GM23338 (cell line): ENCODE data around the gene PDE10A. TPM values are rescaled to one million over a fixed set of nuclear protein-coding genes. Genes with fewer than 3 reads are reported as not detected.

Experiments used
- ATAC-seq: fragments of 200-7000 bp; cut with Tn5 transposase; 3 replicates; pipeline ENCODE4 v1.9.1; 2020
- DNase-seq: peaks from one replicate; pipeline ENCODE4 v3.0.0-alpha.2; 2015; ENCODE audit warnings: low spot score
- H2AFZ ChIP-seq: fragments of 200-600 bp; sonication (generic); 2 replicates; pipeline ENCODE4 v1.8.0; 2016; ENCODE audit warnings: antibody characterized with exemption, mild to moderate bottlenecking, moderate library complexity
- H3F3A ChIP-seq: fragments of 200-600 bp; sonication (generic); replicated peaks from 2 replicates; pipeline ENCODE4 v1.8.0; 2017; ENCODE audit warnings: antibody characterized with exemption, mixed run types, low read depth
- H3K27ac ChIP-seq: fragments of 200-600 bp; sonication (generic); 2 replicates; pipeline ENCODE4 v1.6.1; 2016; ENCODE audit warnings: low read depth
- H3K27me3 ChIP-seq: fragments of 200-600 bp; sonication (generic); 2 replicates; pipeline ENCODE4 v1.8.0; 2016; ENCODE audit warnings: mild to moderate bottlenecking, mixed run types, moderate library complexity; ENCODE audit not compliant: insufficient read depth
- H3K36me3 ChIP-seq: fragments of 200-600 bp; sonication (generic); 2 replicates; pipeline ENCODE4 v1.8.0; 2016; ENCODE audit warnings: mild to moderate bottlenecking; ENCODE audit not compliant: insufficient read depth
- H3K4me1 ChIP-seq: fragments of 200-600 bp; sonication (generic); 2 replicates; pipeline ENCODE4 v1.8.0; 2016; ENCODE audit warnings: mild to moderate bottlenecking, moderate library complexity; ENCODE audit not compliant: insufficient read depth
- H3K4me2 ChIP-seq: fragments of 200-600 bp; sonication (generic); 2 replicates; pipeline ENCODE4 v1.7.1; 2017; ENCODE audit warnings: mixed run types
- H3K4me3 ChIP-seq: fragments of 200-600 bp; sonication (generic); 2 replicates; pipeline ENCODE4 v1.6.1; 2016; ENCODE audit warnings: mixed run types
- H3K79me2 ChIP-seq: fragments of 200-600 bp; sonication (generic); replicated peaks from 2 replicates; pipeline ENCODE4 v1.8.0; 2017; ENCODE audit warnings: mild to moderate bottlenecking; ENCODE audit not compliant: insufficient read depth
- H3K9me2 ChIP-seq: fragments of 200-600 bp; sonication (generic); 2 replicates; pipeline ENCODE4 v1.8.0; 2017; ENCODE audit not compliant: insufficient read depth
- H4K20me1 ChIP-seq: fragments of 200-600 bp; sonication (generic); replicated peaks from 2 replicates; pipeline ENCODE4 v1.8.0; 2017; ENCODE audit warnings: mild to moderate bottlenecking; ENCODE audit not compliant: insufficient read depth
- H3K27ac Mint-ChIP-seq: 2 replicates; pipeline ENCODE4 v1.8.0; 2020; ENCODE audit warnings: inconsistent platforms, mild to moderate bottlenecking, moderate library complexity, mixed read lengths
- H3K27me3 Mint-ChIP-seq: 3 replicates; pipeline ENCODE4 v1.8.0; 2022; ENCODE audit warnings: low read depth, mild to moderate bottlenecking, moderate library complexity, mixed read lengths, inconsistent platforms; ENCODE audit not compliant: insufficient read depth, poor library complexity
- H3K36me3 Mint-ChIP-seq: 3 replicates; pipeline ENCODE4 v1.8.0; 2021; ENCODE audit warnings: low read depth, mild to moderate bottlenecking, inconsistent platforms, moderate library complexity, mixed read lengths
- H3K4me1 Mint-ChIP-seq: 3 replicates; pipeline ENCODE4 v1.8.0; 2020; ENCODE audit warnings: mild to moderate bottlenecking, inconsistent platforms, mixed read lengths
- H3K4me3 Mint-ChIP-seq: 3 replicates; pipeline ENCODE4 v1.8.0; 2021; ENCODE audit warnings: moderate library complexity, mild to moderate bottlenecking, inconsistent platforms, mixed read lengths
- H3K9me3 Mint-ChIP-seq: 3 replicates; pipeline ENCODE4 v1.8.0; 2020; ENCODE audit warnings: moderate library complexity, mild to moderate bottlenecking, inconsistent platforms, mixed read lengths
- CREB1 ChIP-seq: fragments of 250-450 bp; sonication (Bioruptor Pico); IDR thresholded peaks from 2 replicates; pipeline ENCODE4 v1.5.0; 2020; ENCODE audit warnings: low read depth, mild to moderate bottlenecking, moderate library complexity
- CTCF ChIP-seq, 2 experiments: fragments of 200-600 bp in 1 of 2; sonication (generic) in 1 of 2; conservative IDR thresholded peaks; 2 replicates each; pipeline versions ENCODE4 v1.5.1 to v1.6.1; 2016 to 2017; ENCODE audit warnings: antibody characterized with exemption in 2 of 2, low read depth in 2 of 2, mild to moderate bottlenecking in 2 of 2, moderate library complexity in 1 of 2
- ETS1 ChIP-seq: IDR thresholded peaks from 2 replicates; pipeline ENCODE4 v1.6.1; 2016; ENCODE audit warnings: antibody characterized with exemption
- EZH2 ChIP-seq: fragments of 200-600 bp; sonication (generic); IDR thresholded peaks from one replicate; pipeline ENCODE4 v1.8.0; 2017; ENCODE audit warnings: antibody characterized with exemption, mild to moderate bottlenecking, low read depth; ENCODE audit not compliant: unreplicated experiment
- EZH2phosphoT487 ChIP-seq: fragments of 200-600 bp; sonication (generic); IDR thresholded peaks from one replicate; pipeline ENCODE4 v1.8.1; 2018; ENCODE audit warnings: antibody characterized with exemption; ENCODE audit not compliant: unreplicated experiment
- JUNB ChIP-seq: IDR thresholded peaks from one replicate; pipeline ENCODE4 v1.6.1; 2016; ENCODE audit warnings: antibody characterized with exemption; ENCODE audit not compliant: unreplicated experiment
- NANOG ChIP-seq: IDR thresholded peaks from 2 replicates; pipeline ENCODE4 v1.6.1; 2016; ENCODE audit warnings: antibody characterized with exemption, borderline replicate concordance
- POLR2AphosphoS5 ChIP-seq: IDR thresholded peaks from 2 replicates; pipeline ENCODE4 v1.6.1; 2016; ENCODE audit warnings: antibody characterized with exemption, low read depth
- REST ChIP-seq: IDR thresholded peaks from one replicate; pipeline ENCODE4 v1.6.1; 2018; ENCODE audit warnings: antibody characterized with exemption; ENCODE audit not compliant: unreplicated experiment
- STAT1 ChIP-seq: IDR thresholded peaks from one replicate; pipeline ENCODE4 v1.6.1; 2016; ENCODE audit warnings: antibody characterized with exemption; ENCODE audit not compliant: unreplicated experiment
- ZNF114 ChIP-seq: fragments of 250-450 bp; sonication (Bioruptor Pico); IDR thresholded peaks from 2 replicates; pipeline ENCODE4 v1.5.0; 2020; ENCODE audit warnings: mild to moderate bottlenecking, moderate library complexity
- ZNF331 ChIP-seq: fragments of 250-450 bp; sonication (Bioruptor Pico); IDR thresholded peaks from 2 replicates; pipeline ENCODE4 v1.5.0; 2020; ENCODE audit warnings: low read depth, mild to moderate bottlenecking, moderate library complexity
- ZNF462 ChIP-seq: fragments of 250-450 bp; sonication (Bioruptor Pico); IDR thresholded peaks from 2 replicates; pipeline ENCODE4 v1.5.0; 2020; ENCODE audit warnings: mild to moderate bottlenecking, moderate library complexity
- polyA plus RNA-seq: library from polyadenylated mRNA; unstranded; fragments of >200 nt; fragmentation: Nextera tagmentation; extraction: Ambion mirVana; gene quantifications from 2 replicates; pipeline ENCODE4 v1.2.1, GENCODE V29; 2016
- total RNA-seq: library from RNA; depleted of rRNA; stranded (reverse); fragments of >200 nt; shearing (Covaris generic); gene quantifications from 2 replicates; pipeline ENCODE4 v1.2.3, GENCODE V29; 2014

The PDE10A gene
- total and polyA plus RNA-seq, 2 experiments from 2014 or later, result 0.50 to 3.9 TPM

GRCh38 chr6:165306955-165307354 is 356.1 kb downstream of the PDE10A start:
- ATAC-seq (no peak), DNase-seq (no peak)
- Mint-ChIP-seq H3K4me1 (peaks cover 8% of the 10 kb centered on the region; the same call in 2 of the 3 replicates), H3K36me3 (no peaks in the 10 kb centered on the region), H3K4me3 (no peak overlapping the region), H3K27ac (no peak overlapping the region), H3K27me3 (peaks cover 26% of the 10 kb centered on the region), H3K9me3 (peaks cover 2% of the 10 kb centered on the region; the same call in 1 of the 3 replicates)
- H3K79me2 ChIP-seq, result no peaks in the 10 kb centered on the region
- no peaks in the 10 kb centered on the region for H4K20me1 ChIP-seq
- H3K27ac ChIP-seq, result no peak overlapping the region
- no peak overlapping the region for H2AFZ ChIP-seq
- no peak overlapping the region for H3K4me3 ChIP-seq
- H3K36me3 ChIP-seq, result no peaks in the 10 kb centered on the region
- H3K27me3 ChIP-seq, result peaks cover 18% of the 10 kb centered on the region
- TF ChIP-seq ZNF114, result no peak
- no peak for TF ChIP-seq EZH2phosphoT487
- no peak for TF ChIP-seq NANOG
- TF ChIP-seq CREB1 (CRISPR knock-in tag), result no peak
- no peak for TF ChIP-seq ETS1
- no peak for TF ChIP-seq REST
- TF ChIP-seq EZH2, result no peak
- no peak for TF ChIP-seq ZNF462 (CRISPR knock-in tag)
- no peak for TF ChIP-seq POLR2AphosphoS5
- no peak for TF ChIP-seq STAT1
- TF ChIP-seq JUNB, result no peak
- no peak for TF ChIP-seq ZNF331 (CRISPR knock-in tag)
- no peak for TF ChIP-seq CTCF (conservative IDR thresholded peaks at IDR 0.05; ENCODE audit: low read depth in 2 of 2)
- H3K4me1 ChIP-seq, result no peaks in the 10 kb centered on the region
- H3K9me2 ChIP-seq, result no peaks in the 10 kb centered on the region
- H3K4me2 ChIP-seq, result no peak overlapping the region
- no peaks in the 10 kb centered on the region for H3F3A ChIP-seq
